ENCODE data around the gene CDC42BPA. TPM values are rescaled to one million over a fixed set of nuclear protein-coding genes. Genes with fewer than 3 reads are reported as not detected.

CDC42BPA gene
- total and polyA plus RNA-seq, 2 of the 13 experiments (the other 11 are each of a cell fraction or from before 2014, with no cell fraction given): 6.5 to 16.0 TPM

- TF ChIP-seq NONO (IDR thresholded peaks at IDR 0.05) (no peak), NONO (CRISPR knock-in tag; conservative IDR thresholded peaks at IDR 0.05) (no peak), ZNF33A (CRISPR knock-in tag; IDR thresholded peaks at IDR 0.05; ENCODE audit: borderline replicate concordance) (no peak), ZNF543 (CRISPR knock-in tag; IDR thresholded peaks at IDR 0.05) (no peak), IRF2 (CRISPR knock-in tag; IDR thresholded peaks at IDR 0.05) (peak; percentile 47; the same call in 1 of the 2 replicates), HMGXB3 (CRISPR knock-in tag; IDR thresholded peaks at IDR 0.05; ENCODE audit: borderline replicate concordance) (no peak), ADNP (CRISPR knock-in tag; IDR thresholded peaks at IDR 0.05) (no peak), GLI4 (CRISPR knock-in tag; IDR thresholded peaks at IDR 0.05; ENCODE audit: borderline replicate concordance) (no peak), BCLAF1 (IDR thresholded peaks at IDR 0.05) (no peak), THYN1 (CRISPR knock-in tag; IDR thresholded peaks at IDR 0.05; ENCODE audit: borderline replicate concordance, low read depth) (no peak), CREB1 (IDR thresholded peaks at IDR 0.05) (no peak), CREB1 (CRISPR knock-in tag; IDR thresholded peaks at IDR 0.05) (no peak), ZNF768 (CRISPR knock-in tag; IDR thresholded peaks at IDR 0.05) (no peak), ETV6 (CRISPR knock-in tag; conservative IDR thresholded peaks at IDR 0.05) (no peak), FOXA1 (IDR thresholded peaks at IDR 0.05) (no peak), FOXA1 (CRISPR knock-in tag; IDR thresholded peaks at IDR 0.05) (peak; percentile 51; the same call in 1 of the 2 replicates), MXD4 (CRISPR knock-in tag; IDR thresholded peaks at IDR 0.05) (no peak), THRA (CRISPR knock-in tag; IDR thresholded peaks at IDR 0.05; ENCODE audit: borderline replicate concordance) (no peak), MTF2 (CRISPR knock-in tag; IDR thresholded peaks at IDR 0.05; ENCODE audit: borderline replicate concordance) (no peak), RBFOX2 (IDR thresholded peaks at IDR 0.05; ENCODE audit: low read depth, low read length) (no peak), RELA (CRISPR knock-in tag; IDR thresholded peaks at IDR 0.05) (no peak), HOMEZ (CRISPR knock-in tag; IDR thresholded peaks at IDR 0.05; ENCODE audit: low read depth) (peak; percentile 71; the same call in 1 of the 2 replicates)
Measured at GRCh38 chr1:227234998-227235405, 83.3 kb downstream of the CDC42BPA start (continued).
